CD4-positive, alpha-beta T cell treated with Interleukin-4 for 4 hours (primary cell): Measurements from ENCODE around the gene CNOT11.
"Not testable (repeated sequence)": the region's sequence is repeated elsewhere in the genome, so short reads cannot be mapped to it uniquely, and the experiment has no call there.

Experiments used
- DNase-seq: peaks from one replicate; pipeline ENCODE4 v3.0.0-alpha.2; 2020

CNOT11 gene

DNA sequence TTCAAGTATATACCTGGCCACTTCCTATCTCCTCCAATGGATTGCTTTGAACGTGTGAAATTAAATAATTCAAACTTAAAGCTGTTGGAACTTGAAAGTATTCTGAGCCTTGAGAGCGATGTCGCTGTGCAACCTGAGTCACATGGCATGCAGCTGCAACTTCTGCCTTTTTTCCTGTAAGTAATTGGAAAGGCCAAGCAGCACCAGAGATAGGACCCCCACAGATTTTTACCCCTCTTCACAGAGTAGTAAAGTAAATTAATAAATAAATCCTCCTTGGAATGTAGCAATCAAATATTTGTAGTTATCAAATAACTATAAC, 59.0 kb downstream of the CNOT11 start:
- DNase-seq: no peak

DNA sequence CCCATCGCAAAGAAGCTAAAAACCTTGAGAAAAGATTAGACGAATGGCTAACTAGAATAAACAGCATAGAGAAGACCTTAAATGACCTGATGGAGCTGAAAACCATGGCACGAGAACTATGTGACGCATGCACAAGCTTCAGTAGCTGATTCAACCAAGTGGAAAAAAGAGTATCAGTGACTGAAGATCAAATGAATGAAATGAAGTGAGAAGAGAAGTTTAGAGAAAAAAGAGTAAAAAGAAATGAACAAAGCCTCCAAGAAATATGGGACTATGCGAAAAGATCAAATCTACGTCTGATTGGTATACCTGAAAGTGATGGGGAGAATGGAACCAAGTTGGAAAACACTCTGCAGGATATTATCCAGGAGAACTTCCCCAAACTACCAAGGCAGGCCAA, 63.9 kb downstream of the CNOT11 start:
- not testable (repeated sequence) for DNase-seq
